ENCODE results near the gene URM1.

Gene URM1

GRCh38 chr9:128388150-128388549 is 17.0 kb downstream of the URM1 start:
- DNase-seq = no peak

GRCh38 chr9:128389395-128390149 is 18.4 kb downstream of the URM1 start:
- DNase-seq = no peak

GRCh38 chr9:128390150-128390812 is 19.1 kb downstream of the URM1 start:
- no peak for DNase-seq

GRCh38 chr9:128390813-128391711 is 19.9 kb downstream of the URM1 start:
- DNase-seq = no peak

GRCh38 chr9:128391956-128392301 is 20.8 kb downstream of the URM1 start:
- DNase-seq = no peak

GRCh38 chr9:128392302-128393144 is 21.3 kb downstream of the URM1 start:
- DNase-seq = no peak

GRCh38 chr9:128393145-128393775 is 22.1 kb downstream of the URM1 start:
- no peak for DNase-seq

- DNase-seq = no peak
These were observed 22.8 kb downstream of the URM1 start for GRCh38 chr9:128393970-128394369.

GRCh38 chr9:128394379-128395168 is 23.4 kb downstream of the URM1 start:
- no peak for DNase-seq

- DNase-seq = no peak
These were observed 25.9 kb downstream of the URM1 start for GRCh38 chr9:128396970-128397613.

- DNase-seq = no peak
These were observed 26.7 kb downstream of the URM1 start for GRCh38 chr9:128397831-128398230.

- DNase-seq = no peak
These were observed 28.7 kb downstream of the URM1 start for GRCh38 chr9:128399861-128400260.

- no peak for DNase-seq
These were observed 33.4 kb downstream of the URM1 start for GRCh38 chr9:128404560-128404959.

GRCh38 chr9:128405077-128405779 is 34.1 kb downstream of the URM1 start:
- no peak for DNase-seq

- DNase-seq = no peak
These were observed 34.6 kb downstream of the URM1 start for GRCh38 chr9:128405780-128406171.

- no peak for DNase-seq
These were observed 35.7 kb downstream of the URM1 start for GRCh38 chr9:128406848-128407391.

- no peak for DNase-seq
These were observed 37.8 kb downstream of the URM1 start for GRCh38 chr9:128408963-128409431.

GRCh38 chr9:128409450-128409849 is 38.3 kb downstream of the URM1 start:
- no peak for DNase-seq

- DNase-seq = no peak
These were observed 38.8 kb downstream of the URM1 start for GRCh38 chr9:128409978-128410377.

Data from effector CD8-positive, alpha-beta T cell (primary cell).